H9 (cell line): ENCODE measurements around the gene PIGW. TPM values are rescaled to one million over a fixed set of nuclear protein-coding genes. Genes with fewer than 3 reads are reported as not detected.
A peak's percentile ranks its signal among the peaks of the same experiment; 100 is the strongest.

Source experiments
- DNase-seq: peaks from one replicate; pipeline ENCODE4 v3.0.0-alpha.2; 2017
- H2AFZ ChIP-seq: one replicate; pipeline ENCODE4 v1.6.1; 2013; ENCODE audit warnings: mild to moderate bottlenecking, low read length, control low read depth, moderate library complexity
- H2AK5ac ChIP-seq: 2 replicates; pipeline ENCODE4 v1.6.1; 2013; ENCODE audit warnings: low read length, control low read depth, mixed read lengths; ENCODE audit not compliant: insufficient read length
- H2BK120ac ChIP-seq: one replicate; pipeline ENCODE4 v1.6.1; 2013; ENCODE audit warnings: low read depth, mild to moderate bottlenecking, low read length, control low read depth, inconsistent platforms; ENCODE audit not compliant: poor library complexity, severe bottlenecking
- H2BK12ac ChIP-seq: 2 replicates; pipeline ENCODE4 v1.6.1; 2013; ENCODE audit warnings: low read length, control low read depth, mixed read lengths, low read depth; ENCODE audit not compliant: insufficient read length
- H2BK15ac ChIP-seq: 2 replicates; pipeline ENCODE4 v1.6.1; 2013; ENCODE audit warnings: low read depth, low read length, control low read depth
- H2BK20ac ChIP-seq: one replicate; pipeline ENCODE4 v1.6.1; 2013; ENCODE audit warnings: low read depth, mild to moderate bottlenecking, low read length, control low read depth, inconsistent platforms; ENCODE audit not compliant: poor library complexity, severe bottlenecking
- H2BK5ac ChIP-seq: 2 replicates; pipeline ENCODE4 v1.6.1; 2013; ENCODE audit warnings: low read length, control low read depth, mixed read lengths; ENCODE audit not compliant: insufficient read length
- H3K14ac ChIP-seq: 2 replicates; pipeline ENCODE4 v1.6.1; 2013; ENCODE audit warnings: low read length, control low read depth; ENCODE audit not compliant: insufficient read depth
- H3K18ac ChIP-seq: 2 replicates; pipeline ENCODE4 v1.6.1; 2013; ENCODE audit warnings: low read depth, mild to moderate bottlenecking, mixed read lengths, low read length, control low read depth; ENCODE audit not compliant: insufficient read length
- H3K23ac ChIP-seq: 2 replicates; pipeline ENCODE4 v1.6.1; 2013; ENCODE audit warnings: low read length, control low read depth, mixed read lengths, low read depth; ENCODE audit not compliant: insufficient read length
- H3K23me2 ChIP-seq: 2 replicates; pipeline ENCODE4 v1.6.1; 2013; ENCODE audit warnings: low read depth, mild to moderate bottlenecking, mixed read lengths, low read length, control low read depth; ENCODE audit not compliant: insufficient read length, poor library complexity, severe bottlenecking
- H3K27ac ChIP-seq: 2 replicates; pipeline ENCODE4 v1.5.1; 2013; ENCODE audit warnings: low read length, control low read depth, mixed read lengths, low read depth; ENCODE audit not compliant: insufficient read length
- H3K27me3 ChIP-seq: 2 replicates; pipeline ENCODE4 v1.6.1; 2013; ENCODE audit warnings: low read length, control low read depth, inconsistent platforms; ENCODE audit not compliant: insufficient read depth
- H3K4ac ChIP-seq: 2 replicates; pipeline ENCODE4 v1.6.1; 2013; ENCODE audit warnings: low read depth, mild to moderate bottlenecking, control low read depth, inconsistent platforms, low read length, moderate library complexity
- H3K4me1 ChIP-seq: 2 replicates; pipeline ENCODE4 v1.6.1; 2013; ENCODE audit warnings: low read length, control low read depth, inconsistent platforms; ENCODE audit not compliant: insufficient read depth
- H3K4me2 ChIP-seq: 2 replicates; pipeline ENCODE4 v1.6.1; 2013; ENCODE audit warnings: low read length, control low read depth, mixed read lengths; ENCODE audit not compliant: insufficient read length, insufficient read depth
- H3K56ac ChIP-seq: 2 replicates; pipeline ENCODE4 v1.6.1; 2013; ENCODE audit warnings: low read depth, mild to moderate bottlenecking, mixed read lengths, low read length, control low read depth; ENCODE audit not compliant: insufficient read length
- H3K79me1 ChIP-seq: 2 replicates; pipeline ENCODE4 v1.6.1; 2013; ENCODE audit warnings: low read depth, mild to moderate bottlenecking, moderate library complexity, low read length, control low read depth, inconsistent platforms; ENCODE audit not compliant: insufficient read depth, poor library complexity, severe bottlenecking
- H3K79me2 ChIP-seq: 2 replicates; pipeline ENCODE4 v1.6.1; 2013; ENCODE audit warnings: low read length, control low read depth, inconsistent platforms; ENCODE audit not compliant: insufficient read depth
- H3K9ac ChIP-seq: 2 replicates; pipeline ENCODE4 v1.6.1; 2013; ENCODE audit warnings: low read length, control low read depth, mixed read lengths; ENCODE audit not compliant: insufficient read length; ENCODE audit errors: extremely low read depth
- H3K9me3 ChIP-seq: one replicate; pipeline ENCODE4 v1.6.1; 2013; ENCODE audit warnings: low read depth, low read length, inconsistent platforms; ENCODE audit not compliant: control insufficient read depth
- H3T11ph ChIP-seq: one replicate; pipeline ENCODE4 v1.6.1; 2013; ENCODE audit warnings: mild to moderate bottlenecking, low read length, control low read depth, inconsistent platforms
- H4K20me1 ChIP-seq: one replicate; pipeline ENCODE4 v1.6.1; 2013; ENCODE audit not compliant: control insufficient read depth, insufficient read length, insufficient read depth
- H4K5ac ChIP-seq: 2 replicates; pipeline ENCODE4 v1.6.1; 2013; ENCODE audit warnings: low read depth, mild to moderate bottlenecking, mixed read lengths, low read length, control low read depth; ENCODE audit not compliant: insufficient read length
- H4K8ac ChIP-seq: replicated peaks from 2 replicates; pipeline ENCODE4 v1.6.1; 2013; ENCODE audit warnings: low read length, control low read depth, mixed read lengths, low read depth; ENCODE audit not compliant: insufficient read length
- H4K91ac ChIP-seq: 2 replicates; pipeline ENCODE4 v1.6.1; 2013; ENCODE audit warnings: low read depth, mild to moderate bottlenecking, moderate library complexity, mixed read lengths, low read length, control low read depth; ENCODE audit not compliant: insufficient read length
- H3K27ac Mint-ChIP-seq, 3 experiments: 2 replicates in 2 of 3; 3 replicates in 1 of 3; pipeline ENCODE4 v1.8.0; 2020 to 2021; ENCODE audit warnings: mixed read lengths in 3 of 3, mild to moderate bottlenecking in 1 of 3, moderate library complexity in 1 of 3
- H3K27me3 Mint-ChIP-seq: 2 replicates; pipeline ENCODE4 v1.8.0; 2021; ENCODE audit warnings: low read depth, mild to moderate bottlenecking, moderate library complexity, mixed read lengths
- H3K36me3 Mint-ChIP-seq, 3 experiments: 2 replicates in 2 of 3; 3 replicates in 1 of 3; pipeline ENCODE4 v1.8.0; 2020 to 2021; ENCODE audit warnings: low read depth in 3 of 3, mixed read lengths in 3 of 3; ENCODE audit not compliant: insufficient read depth in 1 of 3
- H3K4me1 Mint-ChIP-seq, 2 experiments: 2 replicates each; pipeline ENCODE4 v1.8.0; 2020; ENCODE audit warnings: mixed read lengths in 2 of 2
- H3K4me3 Mint-ChIP-seq, 2 experiments: 2 replicates in 1 of 2; 3 replicates in 1 of 2; pipeline ENCODE4 v1.8.0; 2020 to 2021; ENCODE audit warnings: mild to moderate bottlenecking in 2 of 2, mixed read lengths in 2 of 2, moderate library complexity in 1 of 2
- H3K9me3 Mint-ChIP-seq, 2 experiments: 2 replicates in 1 of 2; 3 replicates in 1 of 2; pipeline ENCODE4 v1.8.0; 2020; ENCODE audit warnings: mild to moderate bottlenecking in 2 of 2, mixed read lengths in 2 of 2, moderate library complexity in 1 of 2
- WGBS: extraction: QIAGEN DNeasy Blood & Tissue Kit; methylation state at CpG from one replicate; pipeline ENCODE4 v1.1.7; 2013; ENCODE audit warnings: missing lambda C conversion rate, low lambda C conversion rate, mixed read lengths; ENCODE audit not compliant: insufficient read length; ENCODE audit errors: extremely low coverage; 5-methylcytosine and 5-hydroxymethylcytosine counted together
- total RNA-seq: library from RNA; stranded (reverse); gene quantifications from 2 replicates; pipeline ENCODE4 v1.2.1, GENCODE V29; 2021
- TF ChIP-seq, protein P1 (sequence below): fragments of 200-600 bp; sonication (generic); conservative IDR thresholded peaks from 3 replicates; pipeline ENCODE4 v1.8.0; 2021; ENCODE audit warnings: antibody characterized with exemption, mild to moderate bottlenecking

PIGW gene
- total RNA-seq, 1 experiment from 2014 or later, result 26.2 TPM

DNA sequence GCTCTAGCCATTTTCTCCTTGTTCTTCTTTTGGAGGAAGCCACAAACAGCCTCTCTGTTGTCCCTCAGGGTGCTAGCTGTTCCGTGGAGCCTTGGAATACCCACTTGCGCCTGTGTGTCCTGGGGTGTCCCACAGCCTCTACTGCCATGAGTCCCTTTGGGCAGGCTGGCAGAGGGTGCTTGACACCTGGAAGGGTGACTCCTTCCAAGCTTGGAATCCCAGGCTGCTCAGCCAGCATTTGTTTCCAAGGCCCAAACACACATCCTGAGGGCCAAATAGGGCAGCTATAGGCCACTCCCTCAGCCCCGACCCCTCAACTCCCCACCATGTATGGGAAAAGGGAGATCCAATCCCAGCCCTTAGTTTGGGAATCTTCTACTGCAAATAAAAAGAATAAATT is 33.4 kb upstream of the PIGW start:
- Histone ChIP-seq H4K91ac (no peak overlapping the region), H4K20me1 (peaks cover 2% of the 10 kb centered on the region), H3K14ac (no peak overlapping the region), H3K4me1 (no peaks in the 10 kb centered on the region), H3K27me3 (no peaks in the 10 kb centered on the region), H4K5ac (no peak overlapping the region), H2BK120ac (no peak overlapping the region), H2BK12ac (no peak overlapping the region), H3K27ac (no peak overlapping the region), H3K9ac (no peak overlapping the region), H3K23me2 (no peaks in the 10 kb centered on the region), H3K18ac (no peak overlapping the region), H2BK20ac (no peak overlapping the region), H3K4me2 (no peak overlapping the region), H3K79me1 (no peaks in the 10 kb centered on the region), H2AK5ac (no peak overlapping the region), H2BK5ac (no peak overlapping the region), H3K9me3 (no peaks in the 10 kb centered on the region), H2BK15ac (no peak overlapping the region), H3K4ac (no peak overlapping the region), H3K56ac (no peak overlapping the region), H3T11ph (no peak overlapping the region), H3K23ac (no peak overlapping the region), H2AFZ (no peak overlapping the region), H4K8ac (no peak overlapping the region), H3K79me2 (no peaks in the 10 kb centered on the region)
- no CpG with 5 or more reads among the region's 3 CpGs for WGBS
- DNase-seq, result peak; percentile 19
- no peaks in the 10 kb centered on the region for H3K9me3 Mint-ChIP-seq
- H3K27ac Mint-ChIP-seq, result no peak overlapping the region; a peak in 1 of 7 replicates
- no peaks in the 10 kb centered on the region; the same call in 1 of the 2 replicates for H3K27me3 Mint-ChIP-seq
- TF ChIP-seq, protein P1, sequence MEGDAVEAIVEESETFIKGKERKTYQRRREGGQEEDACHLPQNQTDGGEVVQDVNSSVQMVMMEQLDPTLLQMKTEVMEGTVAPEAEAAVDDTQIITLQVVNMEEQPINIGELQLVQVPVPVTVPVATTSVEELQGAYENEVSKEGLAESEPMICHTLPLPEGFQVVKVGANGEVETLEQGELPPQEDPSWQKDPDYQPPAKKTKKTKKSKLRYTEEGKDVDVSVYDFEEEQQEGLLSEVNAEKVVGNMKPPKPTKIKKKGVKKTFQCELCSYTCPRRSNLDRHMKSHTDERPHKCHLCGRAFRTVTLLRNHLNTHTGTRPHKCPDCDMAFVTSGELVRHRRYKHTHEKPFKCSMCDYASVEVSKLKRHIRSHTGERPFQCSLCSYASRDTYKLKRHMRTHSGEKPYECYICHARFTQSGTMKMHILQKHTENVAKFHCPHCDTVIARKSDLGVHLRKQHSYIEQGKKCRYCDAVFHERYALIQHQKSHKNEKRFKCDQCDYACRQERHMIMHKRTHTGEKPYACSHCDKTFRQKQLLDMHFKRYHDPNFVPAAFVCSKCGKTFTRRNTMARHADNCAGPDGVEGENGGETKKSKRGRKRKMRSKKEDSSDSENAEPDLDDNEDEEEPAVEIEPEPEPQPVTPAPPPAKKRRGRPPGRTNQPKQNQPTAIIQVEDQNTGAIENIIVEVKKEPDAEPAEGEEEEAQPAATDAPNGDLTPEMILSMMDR, result no peak
- no peak overlapping the region for H3K4me3 Mint-ChIP-seq
- no peaks in the 10 kb centered on the region for H3K4me1 Mint-ChIP-seq
- H3K36me3 Mint-ChIP-seq, result peaks cover 36 to 84% (median 82%) of the 10 kb centered on the region in 3 experiments; a peak in 6 of 7 replicates
